ENCODE data around the gene KCNIP4. TPM values are rescaled to one million over a fixed set of nuclear protein-coding genes. Genes with fewer than 3 reads are reported as not detected.

KCNIP4 gene
- total and polyA plus RNA-seq, 9 of the 15 experiments (the other 6 are each of a cell fraction or from before 2014, with no cell fraction given): 0.25 to 0.41 TPM; not detected in 7

DNA sequence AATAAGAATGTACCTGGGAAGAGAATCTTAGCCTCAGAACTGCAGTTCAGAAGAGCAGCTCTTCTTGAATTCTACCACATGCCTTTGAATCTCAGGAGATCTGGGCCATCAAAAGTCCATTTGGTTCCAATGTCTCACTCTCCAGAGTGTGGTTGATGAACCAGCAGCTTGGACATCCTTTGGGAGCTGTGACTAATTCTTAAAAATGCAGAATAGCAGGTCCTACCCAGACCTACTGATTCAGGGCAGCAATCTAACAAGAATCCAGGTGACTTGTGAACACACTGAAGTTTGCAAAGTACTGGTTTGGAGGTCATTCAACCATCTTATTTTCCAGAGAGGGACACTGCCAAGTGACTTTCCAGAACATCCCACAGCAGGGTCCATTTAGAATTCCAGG lies 1003.6 kb downstream of the KCNIP4 start:
- H3K9me1 ChIP-seq (ENCODE audit: control insufficient read depth, insufficient read depth, low read length): no peaks in the 10 kb centered on the region
- ATAC-seq (no peak), DNase-seq (ENCODE audit: extremely low read depth in 1 of 4, low spot score in 3 of 4) (no peak), FAIRE-seq (no peak)
- no peak overlapping the region for H2AFZ ChIP-seq (ENCODE audit: low read depth, low read length)
- no peak overlapping the region for H3K27ac ChIP-seq (ENCODE audit: extremely low read depth, low read depth, low read length)
- no peak overlapping the region for H3K9ac ChIP-seq (ENCODE audit: insufficient read depth in 1 of 2, low read depth in 2 of 2, low read length in 2 of 2)
- H3K27me3 ChIP-seq (ENCODE audit: control insufficient read depth in 2 of 2, insufficient read depth in 2 of 2, low read length in 2 of 2): no peaks in the 10 kb centered on the region
- BruUV-seq (replicated peaks): no TSS peak
- no peaks in the 10 kb centered on the region for H4K20me1 ChIP-seq (replicated peaks; ENCODE audit: control insufficient read depth, insufficient read depth, low read length)
- ChIA-PET CTCF (ENCODE audit: low intra/inter-chr PET ratio) (no interaction called here), POLR2A (no interaction called here)
- H3K4me2 ChIP-seq (ENCODE audit: insufficient read depth, low read length): no peak overlapping the region
- H3K9me3 ChIP-seq (replicated peaks; ENCODE audit: control insufficient read depth, insufficient read depth, low read depth, low read length): no peaks in the 10 kb centered on the region
- intact Hi-C loops (cut with micrococcal nuclease) (no loop called here), in situ Hi-C loops (cut with MboI) (no loop called here)
- no peaks in the 10 kb centered on the region for H3K36me3 ChIP-seq (ENCODE audit: control insufficient read depth, insufficient read depth, low read length)
- TF ChIP-seq ZNF785 (CRISPR knock-in tag; IDR thresholded peaks at IDR 0.05) (no peak), NONO (IDR thresholded peaks at IDR 0.05; ENCODE audit: low read depth in 2 of 2, low read length in 1 of 2) (no peak)
- TF ChIP-seq, protein P1, sequence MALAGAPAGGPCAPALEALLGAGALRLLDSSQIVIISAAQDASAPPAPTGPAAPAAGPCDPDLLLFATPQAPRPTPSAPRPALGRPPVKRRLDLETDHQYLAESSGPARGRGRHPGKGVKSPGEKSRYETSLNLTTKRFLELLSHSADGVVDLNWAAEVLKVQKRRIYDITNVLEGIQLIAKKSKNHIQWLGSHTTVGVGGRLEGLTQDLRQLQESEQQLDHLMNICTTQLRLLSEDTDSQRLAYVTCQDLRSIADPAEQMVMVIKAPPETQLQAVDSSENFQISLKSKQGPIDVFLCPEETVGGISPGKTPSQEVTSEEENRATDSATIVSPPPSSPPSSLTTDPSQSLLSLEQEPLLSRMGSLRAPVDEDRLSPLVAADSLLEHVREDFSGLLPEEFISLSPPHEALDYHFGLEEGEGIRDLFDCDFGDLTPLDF (CRISPR knock-in tag; IDR thresholded peaks at IDR 0.05): no peak
- H3K4me1 ChIP-seq (replicated peaks in 1 of 2; ENCODE audit: control insufficient read depth in 2 of 2, insufficient read depth in 2 of 2, low read length in 2 of 2): no peaks in the 10 kb centered on the region
- H3K4me3 ChIP-seq: no peak overlapping the region
- H3K79me2 ChIP-seq (ENCODE audit: control insufficient read depth, insufficient read depth, low read length): no peaks in the 10 kb centered on the region

DNA sequence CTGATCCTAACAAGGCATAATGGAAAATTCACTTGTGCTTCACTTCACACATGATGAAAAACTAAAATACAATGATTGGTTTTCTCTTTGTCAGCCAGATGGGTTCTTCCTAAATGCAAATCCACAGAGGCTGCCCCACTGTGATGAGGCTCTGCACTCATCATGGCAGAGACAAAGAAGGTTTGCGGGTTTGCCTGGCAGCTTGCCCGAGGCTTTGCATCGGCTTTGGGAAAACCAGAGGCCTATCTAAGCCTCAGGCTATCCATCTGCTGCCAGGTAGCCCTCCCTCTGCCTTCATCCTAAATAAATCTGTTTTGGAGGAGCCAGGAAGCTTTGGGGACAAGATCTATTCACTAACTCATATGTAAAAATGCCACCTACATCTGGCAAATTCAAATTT lies 1004.1 kb downstream of the KCNIP4 start:
- no peak for DNase-seq (ENCODE audit: extremely low read depth in 1 of 4, low spot score in 3 of 4)
- Histone ChIP-seq H4K20me1 (replicated peaks; ENCODE audit: control insufficient read depth, insufficient read depth, low read length) (no peaks in the 10 kb centered on the region), H3K27me3 (ENCODE audit: control insufficient read depth in 2 of 2, insufficient read depth in 2 of 2, low read length in 2 of 2) (no peaks in the 10 kb centered on the region), H3K9ac (ENCODE audit: insufficient read depth in 1 of 2, low read depth in 2 of 2, low read length in 2 of 2) (no peak overlapping the region), H3K36me3 (ENCODE audit: control insufficient read depth, insufficient read depth, low read length) (no peaks in the 10 kb centered on the region), H3K4me3 (no peak overlapping the region), H2AFZ (ENCODE audit: low read depth, low read length) (no peak overlapping the region), H3K9me3 (replicated peaks; ENCODE audit: control insufficient read depth, insufficient read depth, low read depth, low read length) (no peaks in the 10 kb centered on the region), H3K79me2 (ENCODE audit: control insufficient read depth, insufficient read depth, low read length) (no peaks in the 10 kb centered on the region), H3K9me1 (ENCODE audit: control insufficient read depth, insufficient read depth, low read length) (no peaks in the 10 kb centered on the region), H3K4me2 (ENCODE audit: insufficient read depth, low read length) (no peak overlapping the region), H3K27ac (ENCODE audit: extremely low read depth, low read depth, low read length) (no peak overlapping the region), H3K4me1 (replicated peaks in 1 of 2; ENCODE audit: control insufficient read depth in 2 of 2, insufficient read depth in 2 of 2, low read length in 2 of 2) (no peaks in the 10 kb centered on the region)
- no peak for FAIRE-seq
- WGBS (ENCODE audit: insufficient coverage, low coverage, missing lambda C conversion rate): 0% methylated on average over 3 of the region's 3 CpGs
- intact Hi-C loops (cut with micrococcal nuclease): no loop called here
- no peak for ATAC-seq
- CTCF ChIA-PET (ENCODE audit: low intra/inter-chr PET ratio): no interaction called here
- in situ Hi-C loops (cut with MboI): no loop called here
- no TSS peak for BruUV-seq (replicated peaks)
- POLR2A ChIA-PET: no interaction called here
- TF ChIP-seq ZNF217 (CRISPR knock-in tag; IDR thresholded peaks at IDR 0.05) (no peak), STAT5A (IDR thresholded peaks at IDR 0.05; ENCODE audit: borderline replicate concordance, low read length) (no peak), MCM7 (IDR thresholded peaks at IDR 0.05) (no peak), ZNF57 (CRISPR knock-in tag; IDR thresholded peaks at IDR 0.05) (no peak), RBM39 (optimal IDR thresholded peaks at IDR 0.05; ENCODE audit: low read depth, low read length) (no peak), ZEB2 (IDR thresholded peaks at IDR 0.05) (no peak), TFAM (CRISPR knock-in tag; conservative IDR thresholded peaks at IDR 0.05) (no peak)
- TF ChIP-seq, protein P2, sequence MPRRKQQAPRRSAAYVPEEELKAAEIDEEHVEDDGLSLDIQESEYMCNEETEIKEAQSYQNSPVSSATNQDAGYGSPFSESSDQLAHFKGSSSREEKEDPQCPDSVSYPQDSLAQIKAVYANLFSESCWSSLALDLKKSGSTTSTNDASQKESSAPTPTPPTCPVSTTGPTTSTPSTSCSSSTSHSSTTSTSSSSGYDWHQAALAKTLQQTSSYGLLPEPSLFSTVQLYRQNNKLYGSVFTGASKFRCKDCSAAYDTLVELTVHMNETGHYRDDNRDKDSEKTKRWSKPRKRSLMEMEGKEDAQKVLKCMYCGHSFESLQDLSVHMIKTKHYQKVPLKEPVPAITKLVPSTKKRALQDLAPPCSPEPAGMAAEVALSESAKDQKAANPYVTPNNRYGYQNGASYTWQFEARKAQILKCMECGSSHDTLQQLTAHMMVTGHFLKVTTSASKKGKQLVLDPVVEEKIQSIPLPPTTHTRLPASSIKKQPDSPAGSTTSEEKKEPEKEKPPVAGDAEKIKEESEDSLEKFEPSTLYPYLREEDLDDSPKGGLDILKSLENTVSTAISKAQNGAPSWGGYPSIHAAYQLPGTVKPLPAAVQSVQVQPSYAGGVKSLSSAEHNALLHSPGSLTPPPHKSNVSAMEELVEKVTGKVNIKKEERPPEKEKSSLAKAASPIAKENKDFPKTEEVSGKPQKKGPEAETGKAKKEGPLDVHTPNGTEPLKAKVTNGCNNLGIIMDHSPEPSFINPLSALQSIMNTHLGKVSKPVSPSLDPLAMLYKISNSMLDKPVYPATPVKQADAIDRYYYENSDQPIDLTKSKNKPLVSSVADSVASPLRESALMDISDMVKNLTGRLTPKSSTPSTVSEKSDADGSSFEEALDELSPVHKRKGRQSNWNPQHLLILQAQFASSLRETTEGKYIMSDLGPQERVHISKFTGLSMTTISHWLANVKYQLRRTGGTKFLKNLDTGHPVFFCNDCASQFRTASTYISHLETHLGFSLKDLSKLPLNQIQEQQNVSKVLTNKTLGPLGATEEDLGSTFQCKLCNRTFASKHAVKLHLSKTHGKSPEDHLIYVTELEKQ (CRISPR knock-in tag; IDR thresholded peaks at IDR 0.05): no peak
- TF ChIP-seq, protein P3, sequence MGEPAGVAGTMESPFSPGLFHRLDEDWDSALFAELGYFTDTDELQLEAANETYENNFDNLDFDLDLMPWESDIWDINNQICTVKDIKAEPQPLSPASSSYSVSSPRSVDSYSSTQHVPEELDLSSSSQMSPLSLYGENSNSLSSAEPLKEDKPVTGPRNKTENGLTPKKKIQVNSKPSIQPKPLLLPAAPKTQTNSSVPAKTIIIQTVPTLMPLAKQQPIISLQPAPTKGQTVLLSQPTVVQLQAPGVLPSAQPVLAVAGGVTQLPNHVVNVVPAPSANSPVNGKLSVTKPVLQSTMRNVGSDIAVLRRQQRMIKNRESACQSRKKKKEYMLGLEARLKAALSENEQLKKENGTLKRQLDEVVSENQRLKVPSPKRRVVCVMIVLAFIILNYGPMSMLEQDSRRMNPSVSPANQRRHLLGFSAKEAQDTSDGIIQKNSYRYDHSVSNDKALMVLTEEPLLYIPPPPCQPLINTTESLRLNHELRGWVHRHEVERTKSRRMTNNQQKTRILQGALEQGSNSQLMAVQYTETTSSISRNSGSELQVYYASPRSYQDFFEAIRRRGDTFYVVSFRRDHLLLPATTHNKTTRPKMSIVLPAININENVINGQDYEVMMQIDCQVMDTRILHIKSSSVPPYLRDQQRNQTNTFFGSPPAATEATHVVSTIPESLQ (CRISPR knock-in tag; IDR thresholded peaks at IDR 0.05): no peak
